Spleen (tissue), 7 donors: ENCODE data around the gene THSD7A.

Experiments used
- POLR2A ChIP-seq, 3 donors: fragments of 450-650 bp; IDR thresholded peaks; one replicate each; pipeline ENCODE4 v1.5.1; 2017; ENCODE audit warnings: antibody characterized with exemption in 3 of 3, mild to moderate bottlenecking in 1 of 3
- POLR2AphosphoS5 ChIP-seq, 3 donors: sonication (generic); formaldehyde crosslinking; IDR thresholded peaks; one replicate each; pipeline ENCODE4 v1.5.1; 2017; ENCODE audit warnings: antibody characterized with exemption in 3 of 3
- TF ChIP-seq, protein P1 (sequence below), 11 experiments: fragments of 200-600 bp in 7 of 11; fragments of 450-650 bp in 4 of 11; sonication (generic) in 4 of 11; IDR thresholded peaks in 8 of 11; conservative IDR thresholded peaks in 3 of 11; 1 replicate in 7 of 11; 2 replicates in 4 of 11; pipeline versions ENCODE4 v1.4.0 to v1.8.0; 2016 to 2021; ENCODE audit warnings: antibody characterized with exemption in 11 of 11, inconsistent platforms in 4 of 11, mild to moderate bottlenecking in 1 of 11
- donor health status: DM: no; HTN: no; CAD: no; lungs with moderate emphysema.
- donor health status: DM: no; HTN: no; CAD: no.
- donor health status: DM: no; HTN: no; CAD: no.

DNA sequence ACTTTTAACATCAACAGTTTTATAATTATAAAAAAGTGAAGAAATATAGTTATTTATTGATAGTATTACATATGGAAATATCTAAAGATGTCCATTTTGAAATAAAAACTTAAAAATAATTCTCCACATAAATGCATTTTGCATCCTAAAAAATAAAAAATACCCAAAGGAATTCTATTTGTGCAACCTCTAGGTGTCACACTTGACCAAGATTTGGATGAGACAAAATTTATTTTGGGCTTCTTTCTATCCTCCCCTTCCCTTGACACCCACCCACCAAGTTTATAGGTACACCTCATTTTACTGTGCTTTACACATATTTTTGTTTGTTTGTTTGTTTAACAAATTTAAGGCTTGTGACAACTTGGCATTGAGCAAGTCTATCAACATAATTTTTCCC lies 3.3 kb upstream of the THSD7A start:
- TF ChIP-seq POLR2A (IDR thresholded peaks at IDR 0.05), result no peak
- TF ChIP-seq, protein P1, sequence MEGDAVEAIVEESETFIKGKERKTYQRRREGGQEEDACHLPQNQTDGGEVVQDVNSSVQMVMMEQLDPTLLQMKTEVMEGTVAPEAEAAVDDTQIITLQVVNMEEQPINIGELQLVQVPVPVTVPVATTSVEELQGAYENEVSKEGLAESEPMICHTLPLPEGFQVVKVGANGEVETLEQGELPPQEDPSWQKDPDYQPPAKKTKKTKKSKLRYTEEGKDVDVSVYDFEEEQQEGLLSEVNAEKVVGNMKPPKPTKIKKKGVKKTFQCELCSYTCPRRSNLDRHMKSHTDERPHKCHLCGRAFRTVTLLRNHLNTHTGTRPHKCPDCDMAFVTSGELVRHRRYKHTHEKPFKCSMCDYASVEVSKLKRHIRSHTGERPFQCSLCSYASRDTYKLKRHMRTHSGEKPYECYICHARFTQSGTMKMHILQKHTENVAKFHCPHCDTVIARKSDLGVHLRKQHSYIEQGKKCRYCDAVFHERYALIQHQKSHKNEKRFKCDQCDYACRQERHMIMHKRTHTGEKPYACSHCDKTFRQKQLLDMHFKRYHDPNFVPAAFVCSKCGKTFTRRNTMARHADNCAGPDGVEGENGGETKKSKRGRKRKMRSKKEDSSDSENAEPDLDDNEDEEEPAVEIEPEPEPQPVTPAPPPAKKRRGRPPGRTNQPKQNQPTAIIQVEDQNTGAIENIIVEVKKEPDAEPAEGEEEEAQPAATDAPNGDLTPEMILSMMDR (IDR thresholded peaks at IDR 0.05 in 8 of 11, conservative IDR thresholded peaks at IDR 0.05 in 3 of 11), result peak in 1 of 11 experiments; percentile 19
- no peak for TF ChIP-seq POLR2AphosphoS5 (IDR thresholded peaks at IDR 0.05)
